Activated CD4-positive, alpha-beta memory T cell treated with anti-CD3 and anti-CD28 coated beads for 36 hours (primary cell): ENCODE results near the gene RAB5B. TPM values are rescaled to one million over a fixed set of nuclear protein-coding genes. Genes with fewer than 3 reads are reported as not detected.

Experiments used
- CTCF ChIA-PET: fragments of 350-600 bp; sonication (Branson Sonifier 250); formaldehyde crosslinking; loops from one replicate; lab custom pipeline; 2021; ENCODE audit warnings: antibody characterized with exemption, inconsistent platforms; lab: Charles Lee
- POLR2A ChIA-PET: fragments of 350-600 bp; sonication (Branson Sonifier 250); formaldehyde crosslinking; loops from one replicate; lab custom pipeline; 2021; ENCODE audit warnings: antibody characterized with exemption; lab: Charles Lee
- DNase-seq: peaks from one replicate; pipeline ENCODE4 v3.0.0-alpha.2; 2020
- H3K27ac Mint-ChIP-seq: one replicate; pipeline ENCODE4 v1.8.0; 2021; ENCODE audit warnings: mixed read lengths
- H3K27me3 Mint-ChIP-seq: one replicate; pipeline ENCODE4 v1.8.0; 2021; ENCODE audit warnings: mixed read lengths
- H3K36me3 Mint-ChIP-seq: one replicate; pipeline ENCODE4 v1.8.0; 2021; ENCODE audit warnings: mixed read lengths
- H3K4me1 Mint-ChIP-seq: one replicate; pipeline ENCODE4 v1.8.0; 2021; ENCODE audit warnings: low read depth, mixed read lengths
- H3K4me3 Mint-ChIP-seq: one replicate; pipeline ENCODE4 v1.8.0; 2021; ENCODE audit warnings: mild to moderate bottlenecking, mixed read lengths
- H3K9me3 Mint-ChIP-seq: one replicate; pipeline ENCODE4 v1.8.0; 2021; ENCODE audit warnings: mixed read lengths
- intact Hi-C: fragments of 100-400 bp; cut with micrococcal nuclease; formaldehyde crosslinking; loops from one replicate; pipeline ENCODE4 v1.15.1; 2023
- total RNA-seq, 2 experiments: library from RNA; stranded (reverse); gene quantifications; one replicate each; pipeline ENCODE4 v1.2.3, GENCODE V29; 2021

RAB5B gene
- total RNA-seq, 2 experiments from 2014 or later, result 44.8 to 46.4 TPM

- intact Hi-C loops, result loop anchor here (1.0 to 2.0 kb wide), 2 partner anchors 13 to 20 kb away; partner anchors contain the start of gene RPS26
- H3K27ac Mint-ChIP-seq, result peak within 1 kb of the TSS; percentile 80
- ChIA-PET POLR2A (interaction anchor here (0.6 to 1.0 kb wide), 2 partner anchors 19 to 20 kb away, joined by 3 to 4 read pairs; no protein-coding TSS in a partner anchor), CTCF (interaction anchor here (1.0 to 5.1 kb wide), 6 partner anchors 9 to 27 kb away, joined by 3 to 35 read pairs (median 8); partner anchors contain the start of gene SUOX)
- H3K4me3 Mint-ChIP-seq, result peak within 1 kb of the TSS; percentile 83
- H3K9me3 Mint-ChIP-seq, result no peaks in the 10 kb centered on the region
- peaks cover 32% of the 10 kb centered on the region for H3K4me1 Mint-ChIP-seq
- peaks cover 2% of the 10 kb centered on the region for H3K36me3 Mint-ChIP-seq
- H3K27me3 Mint-ChIP-seq, result no peaks in the 10 kb centered on the region
- peak; percentile 41 for DNase-seq
Measured at GRCh38 chr12:56020423-56021184, 46.7 kb downstream of the RAB5B start, which contains the start of gene IKZF4. Gene IKZF4 (plus strand): TSS chr12:56021043. CDS start chr12:56021494, 451 bp downstream.

- Mint-ChIP-seq H3K27me3 (no peaks in the 10 kb centered on the region), H3K9me3 (no peaks in the 10 kb centered on the region), H3K4me3 (peak overlapping the region; percentile 83), H3K27ac (peak overlapping the region; percentile 80), H3K36me3 (peaks cover 2% of the 10 kb centered on the region), H3K4me1 (peaks cover 29% of the 10 kb centered on the region)
- intact Hi-C loops, result loop anchor here (1.0 to 2.0 kb wide), 2 partner anchors 15 to 19 kb away; partner anchors contain the start of gene RPS26
- ChIA-PET CTCF (interaction anchor here (1.0 to 5.1 kb wide), 5 partner anchors 18 to 284 kb away, joined by 3 to 35 read pairs (median 4); partner anchors contain the start of gene SUOX), POLR2A (interaction anchor here (0.6 to 0.9 kb wide), 3 partner anchors 19 to 103 kb away, joined by 3 to 4 read pairs (median 3); no protein-coding TSS in a partner anchor)
- DNase-seq, result no peak
Measured at GRCh38 chr12:56021889-56022497, 48.1 kb downstream of the RAB5B start.

GRCh38 chr12:56028511-56029165 is 54.8 kb downstream of the RAB5B start:
- peaks cover 21% of the 10 kb centered on the region for H3K4me1 Mint-ChIP-seq
- POLR2A ChIA-PET, result no interaction called here
- intact Hi-C loops, result loop anchor here (1.0 kb wide), 1 partner anchor 32 kb away; no protein-coding TSS in a partner anchor
- no peak for DNase-seq
- no peaks in the 10 kb centered on the region for H3K27me3 Mint-ChIP-seq
- peaks cover 26% of the 10 kb centered on the region for H3K36me3 Mint-ChIP-seq
- no peaks in the 10 kb centered on the region for H3K9me3 Mint-ChIP-seq
- CTCF ChIA-PET, result interaction anchor here (0.6 to 4.6 kb wide), 10 partner anchors 10 to 290 kb away, joined by 3 to 102 read pairs (median 6); partner anchors contain the start of gene SUOX
- H3K4me3 Mint-ChIP-seq, result no peak overlapping the region
- H3K27ac Mint-ChIP-seq, result no peak overlapping the region

GRCh38 chr12:56029166-56029519 is 55.3 kb downstream of the RAB5B start:
- peaks cover 27% of the 10 kb centered on the region for H3K36me3 Mint-ChIP-seq
- H3K4me3 Mint-ChIP-seq, result no peak overlapping the region
- no peak overlapping the region for H3K27ac Mint-ChIP-seq
- POLR2A ChIA-PET, result no interaction called here
- DNase-seq, result no peak
- intact Hi-C loops, result loop anchor here (1.0 kb wide), 1 partner anchor 33 kb away; no protein-coding TSS in a partner anchor
- no peaks in the 10 kb centered on the region for H3K9me3 Mint-ChIP-seq
- peaks cover 19% of the 10 kb centered on the region for H3K4me1 Mint-ChIP-seq
- CTCF ChIA-PET, result interaction anchor here (0.6 to 4.6 kb wide), 21 partner anchors 10 to 1550 kb away, joined by 3 to 102 read pairs (median 3); partner anchors contain the start of genes RAB5B and SUOX
- no peaks in the 10 kb centered on the region for H3K27me3 Mint-ChIP-seq

- Mint-ChIP-seq H3K4me1 (peaks cover 19% of the 10 kb centered on the region), H3K36me3 (peaks cover 30% of the 10 kb centered on the region), H3K4me3 (no peak overlapping the region), H3K27me3 (no peaks in the 10 kb centered on the region), H3K9me3 (no peaks in the 10 kb centered on the region), H3K27ac (no peak overlapping the region)
- intact Hi-C loops, result loop anchor here (1.0 kb wide), 1 partner anchor 33 kb away; no protein-coding TSS in a partner anchor
- peak; percentile 54 for DNase-seq
- POLR2A ChIA-PET, result no interaction called here
- CTCF ChIA-PET, result interaction anchor here (0.6 to 4.6 kb wide), 22 partner anchors 10 to 1550 kb away, joined by 3 to 102 read pairs (median 3); partner anchors contain the start of genes RAB5B and SUOX
Measured at GRCh38 chr12:56029666-56030293, 55.9 kb downstream of the RAB5B start.

GRCh38 chr12:56031987-56032386 is 58.1 kb downstream of the RAB5B start:
- Mint-ChIP-seq H3K27me3 (no peaks in the 10 kb centered on the region), H3K4me1 (peaks cover 19% of the 10 kb centered on the region), H3K36me3 (peaks cover 36% of the 10 kb centered on the region), H3K27ac (peak overlapping the region; percentile 55), H3K4me3 (no peak overlapping the region), H3K9me3 (no peaks in the 10 kb centered on the region)
- intact Hi-C loops, result no loop called here
- peak; percentile 36 for DNase-seq
- POLR2A ChIA-PET, result no interaction called here
- CTCF ChIA-PET, result interaction anchor here (4.6 kb wide), 1 partner anchor 36 kb away, joined by 20 read pairs; the partner anchor contains the start of gene SUOX

GRCh38 chr12:56034586-56035332 is 60.9 kb downstream of the RAB5B start:
- peak; percentile 17 for DNase-seq
- ChIA-PET CTCF (interaction anchor here (4.6 kb wide), 1 partner anchor 39 kb away, joined by 20 read pairs; the partner anchor contains the start of gene SUOX), POLR2A (no interaction called here)
- no peaks in the 10 kb centered on the region for H3K27me3 Mint-ChIP-seq
- H3K9me3 Mint-ChIP-seq, result no peaks in the 10 kb centered on the region
- intact Hi-C loops, result no loop called here
- H3K4me3 Mint-ChIP-seq, result no peak overlapping the region
- H3K4me1 Mint-ChIP-seq, result peaks cover 18% of the 10 kb centered on the region
- no peak overlapping the region for H3K27ac Mint-ChIP-seq
- peaks cover 34% of the 10 kb centered on the region for H3K36me3 Mint-ChIP-seq

GRCh38 chr12:56037161-56037560 is 63.3 kb downstream of the RAB5B start:
- no peak for DNase-seq
- Mint-ChIP-seq H3K36me3 (peaks cover 30% of the 10 kb centered on the region), H3K4me1 (peaks cover 25% of the 10 kb centered on the region), H3K27ac (no peak overlapping the region), H3K27me3 (no peaks in the 10 kb centered on the region), H3K4me3 (no peak overlapping the region), H3K9me3 (no peaks in the 10 kb centered on the region)
- CTCF ChIA-PET, result interaction anchor here (2.2 kb wide), 1 partner anchor 10 kb away, joined by 7 read pairs; no protein-coding TSS in a partner anchor
- POLR2A ChIA-PET, result no interaction called here
- intact Hi-C loops, result no loop called here

- H3K36me3 Mint-ChIP-seq, result peaks cover 30% of the 10 kb centered on the region
- no peak for DNase-seq
- intact Hi-C loops, result no loop called here
- H3K4me3 Mint-ChIP-seq, result no peak overlapping the region
- H3K4me1 Mint-ChIP-seq, result peaks cover 25% of the 10 kb centered on the region
- POLR2A ChIA-PET, result no interaction called here
- H3K9me3 Mint-ChIP-seq, result no peaks in the 10 kb centered on the region
- H3K27me3 Mint-ChIP-seq, result no peaks in the 10 kb centered on the region
- H3K27ac Mint-ChIP-seq, result no peak overlapping the region
- CTCF ChIA-PET, result interaction anchor here (0.6 to 2.2 kb wide), 2 partner anchors 9 to 67 kb away, joined by 3 to 7 read pairs; no protein-coding TSS in a partner anchor
Measured at GRCh38 chr12:56038022-56038655, 64.3 kb downstream of the RAB5B start.

GRCh38 chr12:56040151-56040550 is 66.3 kb downstream of the RAB5B start:
- ChIA-PET CTCF (interaction anchor here (0.6 to 3.2 kb wide), 10 partner anchors 11 to 392 kb away, joined by 3 to 26 read pairs (median 6); partner anchors contain the start of genes ESYT1, IKZF4 and PA2G4), POLR2A (interaction anchor here (0.6 to 1.4 kb wide), 4 partner anchors 18 to 1491 kb away, joined by 3 to 4 read pairs (median 4); partner anchors contain the start of gene IKZF4)
- H3K9me3 Mint-ChIP-seq, result no peaks in the 10 kb centered on the region
- peak overlapping the region; percentile 98 for H3K27ac Mint-ChIP-seq
- peak; percentile 41 for DNase-seq
- peaks cover 37% of the 10 kb centered on the region for H3K36me3 Mint-ChIP-seq
- intact Hi-C loops, result loop anchor here (2.0 to 10.0 kb wide), 5 partner anchors 19 to 595 kb away; partner anchors contain the start of genes BAZ2A, IKZF4, NABP2 and RNF41
- H3K4me1 Mint-ChIP-seq, result peaks cover 34% of the 10 kb centered on the region
- peak overlapping the region; percentile 98 for H3K4me3 Mint-ChIP-seq
- no peaks in the 10 kb centered on the region for H3K27me3 Mint-ChIP-seq
